GM19351 (cell line): ENCODE measurements around the gene HNF1B.

ENCODE experiments used
- ATAC-seq: cut with Tn5 transposase; IDR thresholded peaks from one replicate; pipeline ENCODE4 v1.9.1; 2021; ENCODE audit warnings: mild to moderate bottlenecking, moderate library complexity; ENCODE audit not compliant: unreplicated experiment

Gene HNF1B

DNA sequence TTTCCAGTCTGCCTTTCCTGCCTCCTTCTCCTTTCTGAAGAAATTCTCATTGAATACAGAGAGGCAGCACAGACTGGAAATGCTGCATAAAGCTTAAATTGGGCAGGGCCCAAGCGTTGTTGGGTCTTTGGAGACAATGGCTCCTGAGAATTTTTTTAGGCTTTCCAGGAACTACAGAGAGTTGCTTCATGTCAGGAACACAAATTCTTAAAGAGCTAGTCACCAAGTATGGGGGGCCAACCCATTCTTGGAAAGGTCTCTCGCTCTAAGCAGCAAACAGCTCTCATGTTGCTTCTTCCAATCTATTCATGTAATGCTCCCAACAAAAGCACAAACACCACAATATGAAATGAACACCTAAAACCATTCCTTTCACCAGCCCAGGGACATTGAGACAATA, 6.9 kb downstream of the HNF1B start:
- no peak for ATAC-seq

DNA sequence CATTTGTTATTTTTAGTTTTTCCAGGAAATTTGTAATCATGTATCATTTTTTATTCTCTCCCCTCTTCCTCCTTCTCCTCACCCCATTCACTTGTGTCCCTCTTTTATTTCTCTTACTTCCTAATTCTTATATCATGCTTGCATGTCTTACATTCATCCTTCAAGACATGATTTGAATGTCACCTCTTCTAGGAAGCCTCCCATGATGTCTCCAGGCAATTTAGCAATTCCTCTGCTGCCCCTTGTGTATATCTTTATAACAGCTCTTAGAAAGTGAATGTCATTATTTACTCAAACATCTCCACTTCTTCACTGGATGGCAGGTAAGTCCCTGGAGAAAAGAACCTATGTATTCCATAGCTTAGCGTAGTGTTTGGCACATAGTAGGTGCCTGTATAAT, 7.8 kb downstream of the HNF1B start:
- no peak for ATAC-seq

DNA sequence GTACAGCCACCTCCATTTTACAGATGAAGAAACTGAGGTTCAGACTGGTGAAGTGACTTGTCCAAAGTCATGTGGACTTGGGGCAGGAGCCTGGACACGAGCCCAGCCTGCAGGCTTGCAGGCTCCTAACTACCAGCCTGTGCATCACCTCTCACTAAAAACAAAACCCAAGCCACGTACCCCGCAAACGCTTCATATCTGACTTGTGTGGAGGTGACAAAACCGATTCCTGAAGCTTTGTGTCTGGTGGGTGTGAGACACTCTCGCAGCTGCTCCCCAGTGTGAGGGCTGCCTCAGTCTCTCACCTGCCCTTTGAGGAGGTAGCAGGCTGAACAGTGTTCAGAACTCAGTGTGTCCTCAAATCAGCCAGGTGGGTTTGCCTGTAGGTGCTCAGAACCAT, 8.4 kb downstream of the HNF1B start:
- ATAC-seq: no peak

DNA sequence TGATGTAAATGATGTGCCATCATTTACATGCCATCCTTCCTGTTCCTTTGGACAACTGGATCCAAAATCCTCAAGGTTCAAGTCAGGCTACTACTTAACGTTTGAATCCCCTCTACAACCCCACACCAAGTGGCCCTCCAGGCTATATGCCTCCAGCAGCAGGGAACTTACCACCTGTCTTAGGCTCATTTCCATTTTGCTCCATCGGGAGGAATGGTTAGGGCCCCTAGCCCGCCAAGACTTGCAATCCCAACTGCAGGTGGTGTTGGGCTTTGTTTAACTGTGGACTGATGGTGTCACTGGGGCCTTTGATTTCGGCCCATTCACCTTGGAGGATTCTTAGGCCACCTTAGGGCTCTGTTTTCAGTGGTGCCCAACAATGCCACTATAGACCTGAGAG, 9.7 kb downstream of the HNF1B start:
- no peak for ATAC-seq

DNA sequence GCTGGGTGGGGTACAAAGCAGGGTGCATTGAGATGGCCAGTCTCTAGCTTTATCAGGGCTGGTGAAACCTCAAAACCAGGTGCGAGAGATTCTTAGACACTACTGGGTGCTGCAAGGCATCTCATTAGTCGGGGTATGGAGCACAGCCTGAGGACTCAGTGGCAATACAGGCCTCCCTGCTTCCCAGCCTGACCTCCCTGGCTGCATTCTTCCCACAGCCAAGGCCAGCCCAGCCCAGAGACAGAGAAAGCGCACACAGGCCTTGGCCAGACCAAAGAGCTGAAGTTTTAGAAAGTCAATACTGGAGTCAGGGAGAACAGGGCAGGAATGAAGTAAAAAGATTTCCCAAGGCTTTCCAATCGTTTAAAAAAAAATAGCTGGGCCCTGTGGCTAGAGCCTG, 12.5 kb downstream of the HNF1B start:
- ATAC-seq: no peak

DNA sequence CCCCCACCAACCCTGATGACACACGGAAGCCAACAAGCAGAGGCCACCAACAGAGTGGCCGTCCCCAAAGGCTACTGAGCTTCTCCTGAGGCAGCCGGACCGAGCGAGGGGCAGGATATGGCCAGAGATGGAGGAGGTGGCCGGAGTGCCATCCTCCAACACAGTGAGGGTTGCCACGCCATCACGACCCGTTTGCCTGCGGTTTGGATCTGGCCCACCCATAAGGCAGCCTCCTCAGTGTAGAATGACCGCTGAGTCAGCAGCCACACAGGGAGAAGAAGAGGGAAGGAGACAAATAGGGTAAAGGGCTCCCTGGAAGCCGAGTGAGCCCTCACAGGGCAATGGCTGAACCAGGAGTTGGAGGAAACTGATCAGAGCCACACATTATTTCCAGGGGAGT, 13.8 kb downstream of the HNF1B start:
- ATAC-seq: no peak

DNA sequence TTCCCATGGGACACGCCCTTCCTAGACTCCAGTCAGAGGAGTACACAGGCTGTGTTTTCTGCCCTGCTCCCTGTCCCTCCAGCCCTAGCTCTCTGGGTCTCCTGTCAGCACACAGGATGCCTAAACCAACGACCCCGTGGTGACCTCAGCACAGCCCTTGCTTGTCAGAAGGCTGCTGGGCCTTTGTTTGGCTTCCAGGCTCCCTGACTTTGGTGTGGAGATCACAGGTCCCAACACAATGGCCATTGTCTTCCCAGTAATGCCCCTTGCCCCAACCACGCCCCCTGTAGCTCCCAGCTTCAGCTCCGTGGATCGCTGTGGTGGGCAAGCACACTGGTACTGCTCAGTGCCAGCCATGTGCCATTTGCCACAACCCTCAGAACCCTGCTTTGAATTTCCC, 15.0 kb downstream of the HNF1B start:
- ATAC-seq: no peak

DNA sequence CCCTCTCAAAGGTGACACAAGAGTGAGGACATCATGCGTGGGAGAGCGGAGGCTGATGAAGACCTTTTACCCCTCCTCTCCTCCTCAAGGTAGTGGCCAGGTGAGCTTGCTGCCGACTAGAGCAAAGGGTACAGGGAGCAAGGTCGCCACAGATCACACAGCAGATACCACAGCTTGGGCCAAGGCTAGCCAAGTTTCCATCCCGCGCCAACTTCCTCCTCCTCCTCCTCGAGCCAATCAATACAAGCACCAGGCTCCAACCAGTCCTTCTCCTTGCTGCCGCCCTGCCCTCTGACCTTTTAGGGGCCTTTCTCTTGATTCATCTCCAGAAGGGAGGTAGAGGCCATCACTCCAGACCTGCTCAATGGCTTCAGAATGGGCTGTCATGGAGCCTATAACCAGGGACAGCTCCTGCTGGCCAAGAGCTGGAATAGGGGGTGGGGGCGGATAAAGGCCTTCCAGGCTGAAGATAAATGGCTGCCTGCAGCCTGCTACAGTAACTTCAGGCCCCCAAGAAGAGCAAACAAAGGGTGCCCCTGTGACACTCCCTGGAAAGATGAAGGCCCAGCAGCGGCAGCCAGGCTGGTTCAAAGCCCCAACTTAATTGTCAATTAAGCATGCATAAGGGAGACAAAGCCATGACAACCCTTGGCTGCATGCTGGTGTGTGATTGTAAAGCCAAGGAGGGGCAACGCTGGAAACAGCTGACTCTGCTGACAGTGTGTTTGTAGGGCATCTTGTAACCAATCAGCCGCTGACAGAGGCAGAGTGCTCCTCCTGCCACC, 17.8 kb downstream of the HNF1B start:
- ATAC-seq: no peak

DNA sequence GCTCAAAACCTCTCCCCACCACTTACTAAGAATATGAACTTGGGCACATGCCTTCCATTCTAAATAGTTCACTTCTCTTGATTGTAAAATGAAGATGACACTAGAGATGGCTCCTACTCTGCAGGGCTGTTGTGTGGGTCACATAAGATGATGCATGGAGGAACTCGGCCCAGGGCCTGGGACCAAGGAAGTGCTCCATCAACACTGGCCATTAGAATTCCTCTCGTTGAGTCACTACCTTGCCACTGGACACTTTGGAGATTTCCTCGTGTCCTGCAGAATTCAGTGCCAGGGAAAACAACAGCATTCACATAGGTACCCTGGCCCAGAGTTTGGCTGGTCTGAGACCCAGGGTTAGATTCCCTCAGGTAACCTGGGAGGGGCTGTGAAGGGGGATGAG, 18.6 kb downstream of the HNF1B start:
- no peak for ATAC-seq

DNA sequence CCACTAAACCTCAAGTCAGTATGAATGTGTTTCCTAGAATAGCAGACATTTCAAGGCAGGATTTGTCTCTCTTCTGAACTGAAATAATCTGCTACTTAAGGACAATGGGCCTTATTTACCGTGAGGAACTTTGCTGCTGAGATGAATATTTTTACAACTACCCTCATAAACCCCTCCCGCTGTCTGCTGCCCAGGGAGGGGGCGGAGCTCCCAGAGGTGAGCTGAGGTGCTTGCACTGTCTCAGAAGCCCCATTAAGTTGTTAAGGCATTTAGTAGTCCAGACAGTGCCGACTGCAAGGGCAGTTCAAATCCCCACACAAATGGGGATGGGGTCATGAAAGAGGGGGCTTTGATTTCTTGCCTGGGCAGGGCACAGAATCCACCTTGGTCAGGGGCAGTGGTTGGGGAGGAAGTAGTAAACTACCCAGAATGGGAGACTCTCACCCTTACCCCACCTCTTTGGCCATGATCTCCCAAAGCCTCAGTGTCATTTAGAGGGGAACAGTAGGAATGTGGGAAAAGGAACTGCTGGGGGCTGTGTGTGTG, 19.2 kb downstream of the HNF1B start:
- no peak for ATAC-seq

DNA sequence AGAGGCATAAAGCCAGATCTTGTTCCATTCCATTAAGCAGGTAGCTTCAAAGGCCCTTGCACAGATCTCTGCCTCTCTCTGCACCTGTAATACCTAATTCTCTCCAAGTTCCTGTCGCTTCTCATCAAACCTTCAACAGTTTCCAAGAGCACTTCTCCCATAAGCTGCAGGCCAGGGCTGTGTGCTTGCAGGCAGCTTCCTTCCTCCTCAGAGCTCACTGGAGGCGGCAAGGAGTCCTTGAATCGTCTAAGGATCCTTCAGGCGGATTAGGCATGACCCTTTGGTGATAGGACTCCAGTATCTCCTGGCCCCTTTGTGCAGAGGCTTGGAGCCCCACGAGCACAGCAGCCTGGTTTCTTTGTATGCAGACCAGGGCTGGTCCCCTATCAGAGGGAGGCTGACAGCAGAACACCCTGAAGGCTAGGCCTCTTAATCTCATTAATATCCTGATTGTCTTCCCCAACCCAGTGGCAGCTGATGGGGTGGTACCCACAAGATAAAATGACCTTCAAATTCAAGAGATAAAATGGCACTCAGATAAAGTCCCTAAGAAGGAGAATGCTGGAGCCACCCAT, 19.8 kb downstream of the HNF1B start:
- no peak for ATAC-seq

DNA sequence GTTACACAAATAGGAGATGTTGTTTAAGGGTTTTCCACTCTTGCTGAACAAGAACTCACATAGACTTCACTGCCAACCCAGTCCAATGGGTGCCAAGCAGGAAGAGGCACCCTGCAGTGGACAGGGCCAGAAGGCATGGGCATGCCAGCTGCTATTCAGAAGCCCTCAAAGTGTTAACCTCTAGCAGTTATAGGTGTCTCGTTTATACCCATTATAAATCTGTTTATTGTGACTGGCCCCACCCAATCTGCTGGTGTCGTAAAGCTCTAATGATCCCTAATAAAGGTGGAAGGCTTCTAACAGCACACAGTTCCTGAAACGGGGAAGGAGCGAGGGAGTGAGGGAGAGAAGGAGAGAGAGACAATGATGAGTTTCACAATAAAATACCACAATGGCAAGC, 23.9 kb downstream of the HNF1B start:
- ATAC-seq: no peak

DNA sequence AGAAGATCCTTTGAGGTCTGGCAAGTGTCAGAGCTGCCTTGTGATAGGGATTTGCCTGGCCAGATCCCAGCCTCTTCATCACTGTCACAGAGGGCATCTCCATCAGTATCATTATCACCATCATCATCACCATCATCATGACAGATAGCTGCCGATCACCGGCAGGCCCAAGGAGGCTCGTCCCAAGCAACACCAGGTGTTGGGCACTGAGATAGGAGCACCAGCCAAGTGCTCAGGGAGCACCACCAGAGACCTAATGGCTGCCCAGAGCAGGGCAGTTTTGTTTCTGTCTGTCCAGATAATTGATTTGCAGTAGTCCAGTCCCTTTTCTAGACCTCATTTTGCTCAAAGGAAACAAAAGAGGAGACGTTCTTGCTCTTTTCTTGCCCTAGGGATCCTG, 25.0 kb downstream of the HNF1B start:
- no peak for ATAC-seq

DNA sequence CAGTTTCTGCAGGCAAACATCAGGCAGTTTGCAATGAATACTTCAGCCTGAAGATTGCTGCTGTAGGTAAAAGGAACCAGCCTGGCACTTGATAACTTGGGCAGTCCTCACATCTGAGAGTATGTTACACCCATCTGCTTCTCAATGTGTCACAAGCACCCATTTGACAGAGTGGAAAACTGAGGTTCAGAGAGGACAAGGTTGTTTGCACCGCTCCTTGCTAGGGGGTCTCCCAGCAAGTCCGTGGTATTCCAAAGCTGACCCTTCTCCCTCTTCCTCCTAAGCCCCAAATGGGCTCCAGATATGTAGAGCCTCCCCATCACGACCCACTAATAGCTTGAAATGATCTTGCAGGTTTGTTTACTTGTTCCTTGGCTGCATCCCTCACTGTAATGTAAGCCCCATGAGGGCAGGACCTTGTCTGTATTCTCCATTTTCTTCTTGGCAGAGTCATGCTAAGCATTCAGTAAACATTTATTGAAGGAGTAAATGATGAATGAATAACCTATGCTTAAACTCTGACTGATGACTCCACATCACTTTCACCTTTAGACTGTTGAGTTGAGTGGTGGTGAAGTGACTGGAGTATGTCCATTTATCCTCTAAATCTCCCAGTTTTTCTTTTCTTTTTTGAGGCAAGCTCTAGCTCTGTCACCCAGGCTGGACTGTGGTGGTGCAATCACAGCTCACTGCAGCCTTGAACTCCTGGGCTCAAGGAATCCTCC, 26.4 kb downstream of the HNF1B start:
- ATAC-seq: no peak

DNA sequence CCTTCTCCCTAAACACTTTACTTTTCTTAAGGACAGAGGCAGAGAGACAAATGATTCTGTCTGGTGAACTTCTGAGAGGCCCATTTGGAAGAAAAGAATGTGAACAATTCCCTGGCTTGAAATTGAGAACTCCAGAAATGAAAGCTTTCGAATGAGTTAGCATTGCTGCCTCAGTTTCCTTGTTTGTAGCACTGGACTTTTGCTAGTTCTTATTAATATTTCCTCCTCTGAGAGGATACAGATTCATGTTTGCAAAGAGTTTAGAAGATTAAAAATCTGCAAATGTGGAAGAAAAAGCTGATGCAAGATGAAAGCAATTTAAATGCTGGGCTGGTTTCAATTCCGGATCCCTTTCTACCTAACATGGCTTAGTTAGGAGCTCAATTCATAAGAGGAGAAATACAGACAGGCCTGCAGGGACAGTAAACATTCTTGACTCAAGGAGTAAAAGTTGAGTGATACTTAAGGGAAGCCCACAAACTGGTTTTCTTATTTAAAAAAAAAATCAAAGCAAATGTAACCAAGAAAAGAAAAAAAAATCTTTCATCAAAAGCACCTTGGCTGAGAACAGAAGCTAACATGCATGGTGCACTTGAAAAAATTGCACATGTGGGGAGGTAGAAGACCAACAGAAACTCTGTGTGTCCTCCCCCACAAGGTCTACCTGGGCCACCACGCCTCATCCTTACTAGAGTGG, 27.1 kb downstream of the HNF1B start:
- ATAC-seq: no peak

DNA sequence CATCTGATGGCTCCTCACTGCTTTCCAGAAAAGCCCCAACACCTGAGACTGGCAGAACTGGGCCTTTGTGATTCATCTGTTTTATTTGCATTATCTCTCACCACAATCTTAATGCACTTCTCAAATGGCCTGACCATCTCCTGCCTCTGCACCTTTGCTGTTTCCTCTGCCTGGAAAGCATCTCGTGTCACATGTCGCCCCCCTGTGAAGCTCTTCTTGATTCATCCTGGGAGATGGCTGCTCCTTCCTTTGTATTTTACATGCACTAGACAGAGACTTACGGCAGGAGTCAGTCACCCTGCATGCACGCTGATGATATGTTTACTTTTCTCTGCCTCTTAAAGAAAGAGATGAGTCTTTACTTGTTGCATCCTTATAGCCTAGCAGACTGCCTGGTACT, 30.0 kb downstream of the HNF1B start:
- no peak for ATAC-seq

DNA sequence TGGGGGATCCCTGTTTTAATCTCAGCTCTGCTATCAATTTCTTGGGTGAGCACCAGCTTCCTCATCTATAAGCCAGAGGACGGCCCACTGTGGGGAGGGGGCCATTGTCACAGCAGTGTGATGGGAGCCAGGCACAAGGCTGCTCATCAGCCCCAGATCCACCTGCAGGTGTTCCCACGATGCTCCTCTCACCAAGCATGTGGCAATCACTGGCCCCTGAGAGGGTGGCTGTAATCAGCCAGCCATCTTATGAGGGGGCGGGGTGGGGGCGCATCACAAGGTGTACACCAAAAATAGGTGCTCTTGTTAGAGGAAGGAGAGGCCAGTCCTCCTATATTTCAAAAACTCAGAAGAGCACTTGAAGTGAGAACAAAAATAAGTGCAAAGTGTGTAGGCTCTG, 31.2 kb downstream of the HNF1B start:
- no peak for ATAC-seq

DNA sequence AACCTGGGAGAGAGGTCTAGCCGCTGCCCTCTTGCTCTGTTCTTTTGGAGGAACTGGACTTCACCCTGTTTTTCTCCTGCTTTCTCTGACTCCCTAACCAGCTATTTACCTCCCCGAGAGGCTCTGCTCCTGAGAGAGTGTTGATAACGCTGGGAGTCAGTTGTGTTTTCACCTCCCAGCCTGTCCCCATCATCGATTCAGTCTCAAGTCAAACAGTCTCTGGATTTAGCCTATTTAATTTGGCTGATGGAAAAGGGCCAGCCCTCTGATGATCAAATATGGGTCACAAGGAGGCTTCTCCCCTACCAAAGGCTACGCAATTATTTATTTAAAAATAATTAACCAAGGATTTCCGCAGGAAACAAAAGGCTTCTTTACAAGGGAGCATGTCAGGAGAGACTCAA, 31.8 kb downstream of the HNF1B start:
- ATAC-seq: no peak

DNA sequence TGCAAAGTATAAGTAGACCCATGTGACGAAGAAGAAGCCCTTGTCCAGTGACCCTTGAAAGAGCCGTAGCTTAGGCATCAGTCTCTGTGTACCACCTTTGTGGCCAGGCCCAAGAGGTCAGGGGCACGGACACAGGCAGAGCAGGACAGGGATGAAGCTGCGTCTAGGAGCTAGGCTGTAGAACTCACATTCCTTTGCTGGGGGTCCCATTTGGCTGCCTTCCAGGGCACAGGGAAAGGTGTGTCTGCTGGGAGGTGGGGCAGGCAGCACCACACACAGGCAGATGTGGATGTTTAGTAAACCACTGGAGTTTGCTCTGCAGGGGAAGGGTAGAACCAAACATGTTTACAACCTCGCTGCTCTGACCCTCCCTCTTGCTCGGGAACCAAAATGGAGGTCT, 33.7 kb downstream of the HNF1B start:
- ATAC-seq: no peak

DNA sequence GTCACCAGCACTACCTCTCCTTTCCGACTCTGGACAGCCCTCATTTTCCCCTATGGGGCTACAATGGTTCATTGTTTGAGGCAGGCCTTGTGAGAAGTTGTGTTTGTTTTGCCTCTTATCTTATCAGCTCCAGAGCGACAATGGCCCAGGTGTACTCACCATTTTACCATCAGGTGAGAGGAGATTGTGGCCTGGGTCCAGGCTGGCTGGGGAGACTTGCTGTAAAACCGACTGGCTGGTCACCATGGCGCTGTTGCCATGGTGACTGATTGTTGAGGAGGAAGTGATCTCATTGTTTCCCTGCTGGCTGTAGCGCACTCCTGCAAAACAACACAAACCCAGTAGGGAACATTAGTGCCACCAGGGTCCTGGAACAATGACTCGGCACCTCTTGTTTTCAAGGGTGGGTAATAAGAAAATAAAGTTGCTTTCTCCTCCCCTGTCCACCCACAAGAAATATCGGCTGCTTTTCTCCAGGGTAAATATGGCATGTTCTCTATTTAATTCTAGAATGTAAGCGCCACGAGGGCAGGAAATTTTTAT, 34.4 kb downstream of the HNF1B start:
- no peak for ATAC-seq

DNA sequence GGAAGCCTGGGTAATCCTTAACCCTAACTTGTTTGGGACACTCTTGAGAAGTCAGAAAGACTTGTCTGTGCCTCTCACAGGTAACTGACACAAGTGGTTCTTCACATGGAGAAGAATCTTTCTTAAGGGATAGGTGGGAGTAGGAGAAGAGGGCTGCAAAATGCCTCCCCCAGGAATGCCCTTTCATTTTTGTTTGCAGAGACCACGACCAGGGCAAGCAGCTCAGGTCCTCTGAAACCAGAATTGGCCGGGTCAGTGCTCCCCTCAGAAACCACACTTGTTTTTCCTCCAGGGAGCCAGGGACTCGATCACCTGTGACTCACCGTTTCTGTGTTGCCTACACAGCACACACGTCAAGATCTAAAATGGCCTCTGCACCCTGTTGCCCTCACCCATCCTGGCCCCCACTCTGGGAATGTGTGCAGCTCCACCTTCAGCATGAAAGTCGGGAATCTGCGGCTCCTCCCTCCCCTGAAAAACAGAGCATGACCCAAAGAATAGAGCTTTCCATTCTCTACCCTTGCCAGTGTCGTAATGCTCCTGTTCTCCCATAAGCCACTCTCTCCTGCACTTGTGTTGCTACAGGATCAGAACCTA, 36.1 kb downstream of the HNF1B start:
- no peak for ATAC-seq
